ENCODE measurements around the gene VWC2L. TPM values are rescaled to one million over a fixed set of nuclear protein-coding genes. Genes with fewer than 3 reads are reported as not detected.

VWC2L gene
- total and polyA plus RNA-seq, 2 of the 8 experiments (the other 6 are each of a cell fraction or from before 2014, with no cell fraction given) = not detected

- no peaks in the 10 kb centered on the region for H3K79me1 ChIP-seq (ENCODE audit: low read depth, low read length)
- H4K20me1 ChIP-seq (replicated peaks in 1 of 2; ENCODE audit: control insufficient read depth in 1 of 2, insufficient read depth in 2 of 2, low read length in 2 of 2) = no peaks in the 10 kb centered on the region
- H3K4me2 ChIP-seq (ENCODE audit: insufficient read depth in 1 of 2, low read depth in 2 of 2, low read length in 2 of 2) = no peak overlapping the region
- no peaks in the 10 kb centered on the region for H3K4me1 ChIP-seq (replicated peaks in 1 of 4; ENCODE audit: control insufficient read depth in 3 of 4, insufficient read depth in 4 of 4, low read length in 3 of 4)
- H4K91ac ChIP-seq (replicated peaks; ENCODE audit: insufficient read length, low read length) = no peak overlapping the region
- no peak overlapping the region for H2BK15ac ChIP-seq (ENCODE audit: low read length)
- H3K4me3 ChIP-seq (ENCODE audit: extremely low read depth in 1 of 4, insufficient read depth in 2 of 4, low read depth in 3 of 4, low read length in 4 of 4) = no peak overlapping the region
- no peak overlapping the region for H3K4ac ChIP-seq (replicated peaks; ENCODE audit: insufficient read length, low read depth, low read length)
- H3K56ac ChIP-seq (replicated peaks; ENCODE audit: insufficient read length, low read depth, low read length) = no peak overlapping the region
- no peak overlapping the region for H2AK5ac ChIP-seq (ENCODE audit: low read depth, low read length)
- H3K27ac ChIP-seq (ENCODE audit: low read depth, low read length) = no peak overlapping the region
- H3K27me3 ChIP-seq (replicated peaks in 1 of 4; ENCODE audit: control insufficient read depth in 3 of 4, extremely low read depth in 1 of 4, insufficient read depth in 3 of 4, low read length in 3 of 4) = no peaks in the 10 kb centered on the region
- H2BK5ac ChIP-seq (ENCODE audit: low read depth, low read length) = no peak overlapping the region
- no peak overlapping the region for H3K18ac ChIP-seq (ENCODE audit: extremely low read depth, low read length)
- CTCF ChIA-PET (ENCODE audit: partially characterized antibody) = no interaction called here
- DNase-seq (ENCODE audit: low read depth in 1 of 2, low spot score in 2 of 2) (no peak), FAIRE-seq (no peak)
- H2BK12ac ChIP-seq (ENCODE audit: low read depth, low read length) = no peak overlapping the region
- no peaks in the 10 kb centered on the region for H3K79me2 ChIP-seq (ENCODE audit: control insufficient read depth in 1 of 2, insufficient read depth in 2 of 2, low read length in 2 of 2)
- no peak overlapping the region for H4K8ac ChIP-seq (ENCODE audit: extremely low read depth, insufficient read depth, low read length)
- no peak overlapping the region for H3K23ac ChIP-seq (ENCODE audit: insufficient read length)
- POLR2A ChIA-PET (ENCODE audit: partially characterized antibody) = no interaction called here
- H4K5ac ChIP-seq (ENCODE audit: insufficient read length, low read depth, low read length) = no peak overlapping the region
- H3K9me3 ChIP-seq (ENCODE audit: insufficient read depth in 2 of 2, low read depth in 1 of 2, low read length in 1 of 2) = no peaks in the 10 kb centered on the region
- H2BK120ac ChIP-seq (replicated peaks; ENCODE audit: low read depth, low read length) = no peak overlapping the region
- no peaks in the 10 kb centered on the region for H3K36me3 ChIP-seq (ENCODE audit: control insufficient read depth in 2 of 4, insufficient read depth in 4 of 4, low read length in 3 of 4)
- H3K9ac ChIP-seq (replicated peaks in 1 of 4; ENCODE audit: extremely low read depth in 1 of 4, low read depth in 3 of 4, low read length in 3 of 4) = no peak overlapping the region
- no peak overlapping the region for H2BK20ac ChIP-seq (ENCODE audit: low read length)
- H2AFZ ChIP-seq (ENCODE audit: low read length) = no peak overlapping the region
- no peak overlapping the region for H3K14ac ChIP-seq (ENCODE audit: insufficient read length)
- no peaks in the 10 kb centered on the region for H3K23me2 ChIP-seq (ENCODE audit: low read depth, low read length)
- TF ChIP-seq SP1 (IDR thresholded peaks at IDR 0.05; ENCODE audit: low read depth, low read length) = no peak
- TF ChIP-seq, protein P1, sequence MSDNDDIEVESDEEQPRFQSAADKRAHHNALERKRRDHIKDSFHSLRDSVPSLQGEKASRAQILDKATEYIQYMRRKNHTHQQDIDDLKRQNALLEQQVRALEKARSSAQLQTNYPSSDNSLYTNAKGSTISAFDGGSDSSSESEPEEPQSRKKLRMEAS (IDR thresholded peaks at IDR 0.05) = no peak
- TF ChIP-seq MAFK (IDR thresholded peaks at IDR 0.05; ENCODE audit: low read depth, low read length) = no peak
- TF ChIP-seq TCF12 (IDR thresholded peaks at IDR 0.05; ENCODE audit: low read depth, low read length) = no peak
- TF ChIP-seq JUN (IDR thresholded peaks at IDR 0.05; ENCODE audit: low read depth, low read length) = no peak
- TF ChIP-seq PHF8 (conservative IDR thresholded peaks at IDR 0.05; ENCODE audit: low read depth, low read length) = no peak
- TF ChIP-seq CTBP2 (IDR thresholded peaks at IDR 0.05; ENCODE audit: borderline replicate concordance, insufficient read depth, insufficient read length, low read length) = no peak
- no peak for TF ChIP-seq TAF7 (optimal IDR thresholded peaks at IDR 0.05; ENCODE audit: borderline replicate concordance, low read depth, low read length)
- TF ChIP-seq, protein P2, sequence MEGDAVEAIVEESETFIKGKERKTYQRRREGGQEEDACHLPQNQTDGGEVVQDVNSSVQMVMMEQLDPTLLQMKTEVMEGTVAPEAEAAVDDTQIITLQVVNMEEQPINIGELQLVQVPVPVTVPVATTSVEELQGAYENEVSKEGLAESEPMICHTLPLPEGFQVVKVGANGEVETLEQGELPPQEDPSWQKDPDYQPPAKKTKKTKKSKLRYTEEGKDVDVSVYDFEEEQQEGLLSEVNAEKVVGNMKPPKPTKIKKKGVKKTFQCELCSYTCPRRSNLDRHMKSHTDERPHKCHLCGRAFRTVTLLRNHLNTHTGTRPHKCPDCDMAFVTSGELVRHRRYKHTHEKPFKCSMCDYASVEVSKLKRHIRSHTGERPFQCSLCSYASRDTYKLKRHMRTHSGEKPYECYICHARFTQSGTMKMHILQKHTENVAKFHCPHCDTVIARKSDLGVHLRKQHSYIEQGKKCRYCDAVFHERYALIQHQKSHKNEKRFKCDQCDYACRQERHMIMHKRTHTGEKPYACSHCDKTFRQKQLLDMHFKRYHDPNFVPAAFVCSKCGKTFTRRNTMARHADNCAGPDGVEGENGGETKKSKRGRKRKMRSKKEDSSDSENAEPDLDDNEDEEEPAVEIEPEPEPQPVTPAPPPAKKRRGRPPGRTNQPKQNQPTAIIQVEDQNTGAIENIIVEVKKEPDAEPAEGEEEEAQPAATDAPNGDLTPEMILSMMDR (IDR thresholded peaks at IDR 0.05; ENCODE audit: control extremely low read depth in 1 of 3, insufficient read depth in 1 of 3, low read depth in 1 of 3, low read length in 3 of 3) = no peak
- TF ChIP-seq BACH1 (IDR thresholded peaks at IDR 0.05; ENCODE audit: low read length) = no peak
Observed at GRCh38 chr2:214389334-214389733, 21.5 kb upstream of the VWC2L start.

All from H1 (cell line).